GM12801 (cell line): ENCODE measurements around the gene NCOR2.

ENCODE experiments used
- TF ChIP-seq, protein P1 (sequence below): IDR thresholded peaks from one replicate; pipeline ENCODE4 v1.5.1; 2011; ENCODE audit warnings: control low read depth; ENCODE audit not compliant: insufficient read length; ENCODE audit errors: extremely low read depth

Gene NCOR2

DNA sequence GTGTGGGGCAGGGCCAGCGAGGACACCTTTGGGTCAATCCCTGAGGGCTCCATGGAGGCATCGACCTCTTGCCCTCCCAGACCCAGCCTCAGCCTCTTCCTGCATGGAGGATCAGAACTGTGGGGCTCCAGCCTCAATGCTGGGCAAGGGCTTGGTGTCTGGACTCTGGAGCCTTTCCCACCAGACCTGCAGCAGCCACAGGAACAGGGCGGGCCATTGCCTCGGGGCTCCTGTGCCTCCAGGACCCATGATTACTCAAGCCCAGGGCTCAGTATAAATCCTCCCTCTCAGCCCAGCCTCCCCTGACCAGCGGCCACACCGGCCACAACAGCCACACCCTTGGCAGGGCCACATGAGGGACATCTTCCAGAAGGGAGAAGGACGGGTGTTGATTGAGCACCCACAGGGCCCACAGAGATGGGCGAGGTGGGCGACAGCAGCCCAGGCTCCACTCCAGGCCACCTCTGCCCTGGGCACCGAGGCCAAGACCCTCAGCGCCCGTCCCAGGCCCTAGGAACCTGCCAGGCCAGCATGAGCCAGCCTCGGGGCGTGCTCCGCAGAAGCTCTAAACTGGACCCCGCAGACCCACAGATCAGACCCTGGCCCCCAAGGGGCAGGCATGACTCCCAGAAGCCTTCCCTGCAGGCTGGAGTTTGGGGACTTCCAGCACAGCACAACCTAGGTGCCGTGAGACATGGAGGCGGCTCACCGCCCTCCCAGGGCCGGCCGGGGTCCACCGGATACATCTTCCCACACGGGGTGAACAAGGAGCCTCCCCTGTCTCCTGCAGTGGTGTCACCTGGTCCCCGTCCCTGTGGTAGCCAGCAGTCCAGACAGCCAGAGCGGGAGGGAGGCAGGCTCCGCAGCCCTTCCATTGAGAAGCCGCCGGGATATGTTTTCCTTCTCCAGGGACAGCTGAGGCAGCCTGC, 25.1 kb downstream of the NCOR2 start:
- TF ChIP-seq, protein P1, sequence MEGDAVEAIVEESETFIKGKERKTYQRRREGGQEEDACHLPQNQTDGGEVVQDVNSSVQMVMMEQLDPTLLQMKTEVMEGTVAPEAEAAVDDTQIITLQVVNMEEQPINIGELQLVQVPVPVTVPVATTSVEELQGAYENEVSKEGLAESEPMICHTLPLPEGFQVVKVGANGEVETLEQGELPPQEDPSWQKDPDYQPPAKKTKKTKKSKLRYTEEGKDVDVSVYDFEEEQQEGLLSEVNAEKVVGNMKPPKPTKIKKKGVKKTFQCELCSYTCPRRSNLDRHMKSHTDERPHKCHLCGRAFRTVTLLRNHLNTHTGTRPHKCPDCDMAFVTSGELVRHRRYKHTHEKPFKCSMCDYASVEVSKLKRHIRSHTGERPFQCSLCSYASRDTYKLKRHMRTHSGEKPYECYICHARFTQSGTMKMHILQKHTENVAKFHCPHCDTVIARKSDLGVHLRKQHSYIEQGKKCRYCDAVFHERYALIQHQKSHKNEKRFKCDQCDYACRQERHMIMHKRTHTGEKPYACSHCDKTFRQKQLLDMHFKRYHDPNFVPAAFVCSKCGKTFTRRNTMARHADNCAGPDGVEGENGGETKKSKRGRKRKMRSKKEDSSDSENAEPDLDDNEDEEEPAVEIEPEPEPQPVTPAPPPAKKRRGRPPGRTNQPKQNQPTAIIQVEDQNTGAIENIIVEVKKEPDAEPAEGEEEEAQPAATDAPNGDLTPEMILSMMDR: no peak

DNA sequence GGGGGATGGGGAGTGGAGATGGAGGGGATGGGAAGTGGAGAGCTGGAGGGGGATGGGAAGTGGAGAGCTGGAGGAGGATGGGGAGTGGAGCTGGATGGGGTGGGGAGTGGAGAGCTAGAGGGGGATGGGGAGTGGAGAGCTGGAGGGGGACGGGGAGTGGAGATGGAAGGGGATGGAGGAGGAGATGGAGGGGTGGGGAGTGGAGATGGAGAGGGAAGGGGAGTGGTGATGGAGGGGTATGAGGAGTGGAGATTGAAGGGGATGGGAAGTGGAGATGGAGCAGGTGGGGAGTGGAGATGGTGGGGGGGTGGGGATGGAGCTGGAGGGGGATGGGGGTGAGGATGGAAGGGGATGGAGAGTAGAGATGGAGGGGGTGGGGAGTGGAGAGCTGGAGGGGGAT, 26.1 kb downstream of the NCOR2 start:
- TF ChIP-seq, protein P1: no peak

DNA sequence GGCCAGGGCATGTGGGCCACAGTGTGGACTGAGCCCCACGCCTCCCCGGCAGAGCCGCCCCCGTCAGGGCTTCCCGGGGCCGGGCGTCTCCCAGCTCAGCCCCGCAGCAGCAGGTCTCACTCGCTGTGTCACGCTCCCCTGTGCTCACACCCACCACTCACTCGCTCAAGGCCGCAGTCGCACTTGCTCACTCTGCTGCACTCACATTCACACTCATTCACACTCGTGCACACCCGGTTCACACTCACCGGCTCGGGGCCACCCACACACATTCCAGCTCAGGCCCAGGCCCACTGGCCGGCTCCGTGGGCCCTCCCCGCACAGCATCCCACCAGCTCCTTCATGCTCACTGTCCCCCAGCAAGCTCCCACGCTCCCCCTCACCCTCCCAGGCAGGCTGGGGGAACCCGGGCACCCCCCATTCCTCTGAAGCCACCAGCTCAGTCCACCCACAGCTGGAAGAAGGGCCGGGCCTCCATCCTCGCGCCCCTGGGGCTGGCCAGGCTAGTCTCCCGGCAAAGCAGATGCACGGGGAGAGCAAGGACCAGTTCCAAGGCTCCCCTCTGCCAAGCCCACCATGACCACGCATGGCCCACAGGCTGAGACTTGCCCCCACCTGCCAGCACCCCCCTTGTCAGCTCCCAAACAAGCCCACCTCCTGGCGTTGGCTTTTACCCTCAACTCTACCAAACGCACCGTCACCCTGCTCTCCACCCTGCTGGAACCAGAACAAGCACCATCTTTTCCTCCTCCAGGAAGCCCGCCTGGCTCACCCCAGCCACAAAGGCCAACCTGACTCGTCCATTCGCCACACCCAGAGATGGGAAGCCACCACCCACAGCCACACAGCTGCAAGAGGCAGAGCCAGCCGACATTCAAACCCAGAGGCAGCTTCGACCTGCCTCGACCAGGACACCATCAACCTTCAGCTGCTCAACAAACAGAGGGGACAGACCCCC, 28.0 kb downstream of the NCOR2 start:
- TF ChIP-seq, protein P1: no peak

DNA sequence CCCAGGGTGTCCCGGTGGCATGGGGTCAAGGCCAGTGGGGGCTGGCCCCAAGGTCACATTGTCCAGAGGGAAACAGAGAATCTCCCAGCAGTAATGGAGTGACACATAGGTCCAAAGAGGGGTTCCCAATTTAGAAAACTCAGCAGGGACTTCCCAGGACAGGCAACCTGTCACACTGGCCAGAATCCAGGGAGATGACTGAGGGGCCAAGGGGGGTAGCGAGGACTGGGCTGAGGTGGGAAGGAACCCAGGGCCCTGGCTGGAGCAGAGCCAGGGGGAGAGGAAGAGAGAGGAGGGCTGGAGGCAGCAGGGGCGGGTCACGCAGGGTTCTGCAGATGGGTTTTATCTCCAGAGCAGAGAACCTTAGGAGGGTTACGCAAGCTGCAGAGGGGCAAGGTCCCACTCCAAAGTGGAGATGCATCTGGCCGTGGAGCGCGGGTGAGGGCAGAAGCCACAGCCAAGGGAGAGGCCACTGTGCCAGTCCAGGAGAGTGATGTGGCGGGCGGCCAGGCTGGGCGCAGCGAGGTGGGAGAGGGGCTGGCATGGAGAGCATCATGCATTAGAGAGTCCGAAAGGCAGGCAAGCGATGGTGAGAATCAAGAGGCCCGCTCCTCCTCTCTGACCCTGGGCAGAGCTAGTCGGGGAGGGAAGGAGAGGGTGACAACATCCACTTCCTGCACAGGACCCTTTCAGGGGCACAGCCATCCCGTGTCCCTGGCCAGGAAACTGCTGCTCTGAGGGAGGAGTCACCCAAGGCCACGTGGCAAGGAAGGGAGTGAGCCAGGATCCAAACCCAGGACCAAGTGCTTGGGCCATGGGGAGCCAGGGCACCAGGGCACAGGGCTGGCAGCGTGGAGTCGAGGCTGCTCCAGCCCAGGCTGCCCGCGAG, 29.0 kb downstream of the NCOR2 start:
- TF ChIP-seq, protein P1: no peak

DNA sequence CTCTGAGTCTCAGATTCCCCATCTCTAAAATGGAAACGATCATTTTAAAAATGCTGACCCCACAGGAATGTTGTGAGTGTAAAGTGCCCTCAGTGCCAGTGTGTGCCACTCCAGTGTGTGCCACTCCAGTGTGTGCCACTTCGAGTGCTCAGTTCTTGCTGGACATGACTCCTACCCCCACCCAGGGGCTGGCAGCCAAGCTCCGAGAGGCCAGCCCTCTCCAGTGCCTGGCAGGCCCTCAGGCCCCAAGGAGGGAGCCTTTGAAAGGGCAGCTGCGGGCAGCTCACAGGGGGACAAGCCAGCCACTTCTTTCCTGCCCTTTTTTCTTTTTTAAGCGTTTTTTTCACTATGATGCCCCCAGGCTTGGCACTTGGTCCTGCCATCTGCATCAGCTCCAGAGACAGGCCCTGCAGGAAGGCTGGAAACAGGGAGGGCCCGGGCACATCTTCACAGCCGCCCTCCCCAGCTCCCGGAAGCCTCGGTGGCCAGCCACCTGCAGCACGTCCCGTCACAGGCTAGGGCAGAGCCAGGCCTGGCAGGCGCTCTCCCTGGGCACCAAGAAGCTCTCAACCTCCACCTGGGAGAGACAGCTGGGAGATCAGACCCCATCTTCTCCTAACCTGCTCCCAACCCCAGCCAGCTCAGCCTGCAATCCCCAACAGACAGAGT, 29.8 kb downstream of the NCOR2 start:
- TF ChIP-seq, protein P1: no peak

DNA sequence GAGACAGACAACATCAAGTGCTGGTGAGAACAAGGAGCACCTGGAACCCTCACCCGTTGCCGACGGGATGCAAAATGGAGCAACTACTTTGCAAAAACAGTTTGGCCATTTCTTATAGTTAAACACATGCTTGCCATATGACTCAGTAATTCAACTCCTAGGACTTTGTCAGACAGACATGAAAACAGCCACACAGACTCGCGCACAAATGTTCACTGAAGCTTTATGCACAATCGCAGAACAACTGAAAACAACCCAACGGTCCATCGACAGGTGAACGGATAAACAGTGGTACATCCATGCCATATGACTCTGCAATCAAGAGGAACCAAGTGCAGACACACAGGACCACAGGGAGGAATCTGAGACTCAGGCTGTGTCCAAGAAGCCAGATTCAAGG, 30.8 kb downstream of the NCOR2 start:
- TF ChIP-seq, protein P1: no peak
